GM21367 (cell line): ENCODE results near the gene IGHMBP2.
"Not testable (repeated sequence)": the region's sequence is repeated elsewhere in the genome, so short reads cannot be mapped to it uniquely, and the experiment has no call there.

ENCODE experiments used
- ATAC-seq: cut with Tn5 transposase; IDR thresholded peaks from one replicate; pipeline ENCODE4 v1.9.1; 2021; ENCODE audit not compliant: unreplicated experiment

Gene IGHMBP2

GRCh38 chr11:68903288-68904247 is at the start of gene IGHMBP2, which contains the start of gene MRPL21:
TSS of gene IGHMBP2 (plus strand) at chr11:68903891. CDS start at chr11:68903953, 62 bp downstream.
TSS of gene MRPL21 (minus strand) at chr11:68903832. CDS start at chr11:68903810, 22 bp downstream.
- peak; percentile 81 for ATAC-seq

DNA sequence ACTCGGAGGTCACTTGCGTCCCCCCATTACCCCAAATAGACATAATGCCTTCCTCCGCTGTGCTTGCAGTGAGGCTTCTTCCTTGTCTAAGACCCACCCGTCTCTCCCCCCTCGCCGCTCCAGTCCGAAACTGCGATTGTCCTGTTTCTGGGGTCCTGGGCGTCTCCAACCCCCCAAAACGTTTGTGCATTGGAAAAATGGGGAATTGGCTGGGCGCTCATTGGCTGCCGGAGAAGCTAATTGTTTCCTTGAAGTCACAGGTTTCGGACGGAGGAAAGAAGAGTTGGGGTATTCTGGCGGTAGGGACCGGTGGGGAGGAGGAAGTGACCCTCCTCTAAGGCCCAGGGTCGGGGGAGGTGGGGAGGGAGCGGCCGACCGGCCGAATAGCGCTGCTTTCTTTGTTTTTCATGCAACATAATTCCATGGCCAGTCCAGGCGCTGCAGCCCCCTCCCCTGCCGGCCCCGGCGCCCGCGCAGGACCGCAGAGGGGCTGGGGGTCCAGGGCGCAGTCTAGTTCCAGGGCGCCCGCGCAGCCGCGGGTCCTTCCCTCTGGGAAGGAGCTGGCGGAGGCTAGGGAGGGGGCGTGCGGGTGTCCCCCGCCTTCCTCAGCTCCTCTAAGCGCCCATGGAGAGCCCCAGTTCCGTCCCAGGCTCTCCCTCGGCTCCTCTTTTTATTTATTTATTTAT is 49.3 kb upstream of the IGHMBP2 start:
- ATAC-seq, result no peak

GRCh38 chr11:68855205-68855981 is 48.3 kb upstream of the IGHMBP2 start:
- ATAC-seq, result no peak

DNA sequence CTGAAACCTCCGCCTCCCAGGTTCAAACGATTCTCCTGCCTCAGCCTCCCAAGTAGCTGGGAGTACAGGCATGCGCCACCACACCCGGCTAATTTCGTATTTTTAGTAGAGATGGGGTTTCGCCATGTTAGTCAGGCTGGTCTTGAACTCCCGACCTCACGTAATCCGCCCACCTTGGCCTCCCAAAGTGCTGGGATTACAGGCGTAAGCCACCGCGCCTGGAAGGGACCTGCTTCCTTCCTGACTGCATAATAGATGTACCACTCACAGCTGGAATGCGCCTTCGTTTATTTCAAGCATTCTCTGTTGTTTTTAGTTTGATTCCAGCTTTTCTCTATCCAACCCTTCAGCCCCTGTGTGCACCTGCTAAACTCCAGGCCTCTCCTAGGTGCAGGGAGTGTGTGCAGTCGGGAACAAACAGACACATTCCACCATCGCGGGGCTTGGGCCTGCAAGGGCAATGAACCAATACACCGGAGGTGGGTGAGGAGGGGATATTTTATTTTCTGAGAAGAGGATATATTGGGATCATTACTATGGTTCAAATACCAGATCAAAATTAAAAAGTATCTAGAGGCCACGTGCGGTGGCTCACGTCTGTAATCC is 47.2 kb upstream of the IGHMBP2 start:
- ATAC-seq, result not testable (repeated sequence)

- no peak for ATAC-seq
Observed at GRCh38 chr11:68857037-68857586, 46.6 kb upstream of the IGHMBP2 start.

DNA sequence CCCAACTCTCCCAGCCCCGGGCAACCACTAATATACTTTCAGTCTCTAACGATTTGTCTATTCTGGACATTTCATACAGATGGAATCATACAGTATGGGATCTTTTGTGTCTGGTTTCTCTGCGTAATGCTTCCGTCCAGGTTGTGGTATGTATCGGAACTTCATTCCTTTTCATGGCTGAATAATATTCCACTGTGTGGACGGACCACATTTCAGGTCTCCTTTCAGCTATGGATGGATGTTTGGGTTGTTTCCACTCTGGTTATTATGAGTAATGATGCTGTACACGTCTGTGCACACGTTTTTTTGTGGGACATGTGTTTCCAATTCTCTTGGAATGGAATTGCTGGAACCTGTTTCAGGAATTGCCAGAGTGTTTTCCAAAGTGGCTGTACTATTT is 44.6 kb upstream of the IGHMBP2 start:
- ATAC-seq, result no peak

- no peak for ATAC-seq
Observed at GRCh38 chr11:68862421-68862820, 41.3 kb upstream of the IGHMBP2 start.

DNA sequence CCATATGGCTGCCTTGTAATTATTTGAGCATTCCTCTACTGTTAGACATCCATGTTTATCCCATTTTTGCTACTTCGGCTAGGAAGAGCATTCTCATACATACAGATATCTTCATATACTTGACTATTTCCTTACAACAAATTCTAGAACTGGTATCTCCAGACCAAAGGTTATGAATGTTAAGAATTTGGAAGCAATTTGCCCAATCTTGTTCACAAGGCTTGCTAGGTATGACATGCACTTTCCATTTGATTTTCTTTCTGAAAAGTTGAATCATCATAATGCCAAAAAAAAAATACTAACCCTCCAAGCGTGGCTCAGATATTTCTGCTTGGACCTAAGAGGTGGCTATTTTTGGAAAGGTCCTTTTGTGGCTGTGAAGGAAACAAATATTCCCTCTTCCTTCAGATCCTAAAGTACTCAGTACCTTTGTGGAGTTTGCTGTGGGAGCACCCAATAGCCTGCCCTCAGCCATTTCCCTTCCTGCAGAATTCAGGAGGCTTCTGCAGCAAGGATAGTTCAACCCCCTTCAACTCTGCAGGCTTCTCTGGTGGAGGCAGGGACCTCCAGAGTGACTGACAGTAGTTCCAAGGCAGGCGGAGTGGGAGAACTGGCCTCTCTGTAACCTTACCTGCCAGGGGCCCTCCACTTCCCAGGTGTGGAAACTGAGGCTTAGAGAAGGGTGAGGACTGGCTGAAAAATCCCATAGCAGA is 40.0 kb upstream of the IGHMBP2 start:
- no peak for ATAC-seq

- no peak for ATAC-seq
Observed at GRCh38 chr11:68865241-68865640, 38.5 kb upstream of the IGHMBP2 start.

- no peak for ATAC-seq
Observed at GRCh38 chr11:68867066-68867465, 36.6 kb upstream of the IGHMBP2 start.

- no peak for ATAC-seq
Observed at GRCh38 chr11:68868221-68868835, 35.4 kb upstream of the IGHMBP2 start.

DNA sequence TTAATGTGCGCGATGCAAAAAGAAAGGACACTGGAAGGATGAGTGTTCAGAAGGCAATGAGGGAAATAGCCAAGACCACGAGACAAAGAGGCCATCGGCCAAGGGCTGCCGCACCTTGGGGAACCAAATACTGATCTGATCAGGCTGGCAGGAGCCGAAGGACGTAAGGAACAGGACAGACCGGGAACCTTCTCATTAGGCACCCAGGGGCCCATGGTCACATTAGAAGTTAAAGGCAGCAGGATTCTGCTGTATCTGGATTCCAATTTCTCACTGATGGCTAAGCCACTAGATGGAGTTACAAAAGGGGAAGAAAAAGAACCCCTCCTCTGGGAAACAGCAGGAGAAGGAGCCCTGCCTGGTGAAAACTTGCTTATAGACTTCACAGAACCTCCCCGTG is 33.2 kb upstream of the IGHMBP2 start:
- ATAC-seq, result no peak

GRCh38 chr11:68872216-68873003 is 31.3 kb upstream of the IGHMBP2 start:
- ATAC-seq, result no peak

- no peak for ATAC-seq
Observed at GRCh38 chr11:68878022-68878421, 25.7 kb upstream of the IGHMBP2 start.

DNA sequence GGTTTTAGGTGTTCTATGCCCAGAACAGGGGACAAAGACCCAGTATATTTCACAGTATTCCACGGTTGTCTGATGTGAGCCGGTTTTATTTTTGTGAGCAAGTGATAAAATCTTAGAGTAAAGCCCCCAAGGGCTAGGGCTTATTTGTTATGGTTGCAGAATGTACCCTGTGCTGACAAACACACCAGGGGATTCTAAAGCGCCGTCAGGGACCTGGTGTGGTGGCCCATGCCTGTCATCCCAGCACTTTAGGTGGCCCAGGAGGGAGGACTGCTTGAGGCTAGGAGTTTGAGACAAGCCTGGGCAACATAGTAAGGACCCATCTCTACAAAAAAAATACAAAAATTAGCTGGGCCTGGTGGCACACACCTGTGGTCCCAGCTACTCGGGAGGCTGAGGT is 22.8 kb upstream of the IGHMBP2 start:
- no peak for ATAC-seq

GRCh38 chr11:68881320-68881719 is 22.4 kb upstream of the IGHMBP2 start:
- ATAC-seq, result no peak

- ATAC-seq, result no peak
Observed at GRCh38 chr11:68882391-68882790, 21.3 kb upstream of the IGHMBP2 start.

- ATAC-seq, result not testable (repeated sequence)
Observed at GRCh38 chr11:68884827-68885226, 18.9 kb upstream of the IGHMBP2 start.
